ENCODE results near the gene PTPN4. TPM values are rescaled to one million over a fixed set of nuclear protein-coding genes. Genes with fewer than 3 reads are reported as not detected.
"Not testable (repeated sequence)": the region's sequence is repeated elsewhere in the genome, so short reads cannot be mapped to it uniquely, and the experiment has no call there.

PTPN4 gene
- total RNA-seq, 1 donor from 2014 or later, result 22.4 TPM

DNA sequence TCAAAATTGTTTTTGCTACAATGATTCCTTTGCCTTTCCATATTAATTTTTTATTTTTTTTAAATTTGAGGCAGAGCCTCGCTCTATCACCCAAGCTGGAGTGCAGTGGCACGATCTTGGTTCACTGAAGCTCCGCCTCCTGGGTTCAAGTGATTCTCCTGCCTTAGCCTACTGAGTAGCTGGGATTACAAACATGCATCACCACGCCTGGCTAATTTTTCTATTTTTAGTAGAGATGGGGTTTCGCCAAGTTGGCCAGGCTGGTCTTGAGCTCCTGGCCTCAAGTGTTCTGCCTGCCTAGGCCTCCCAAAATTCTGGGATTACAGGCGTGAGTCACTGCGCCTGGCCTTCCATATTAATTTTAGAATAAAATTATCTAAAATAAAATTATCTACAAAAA is 41.3 kb downstream of the PTPN4 start:
- ATAC-seq (no peak), DNase-seq (ENCODE audit: low spot score) (no peak)

DNA sequence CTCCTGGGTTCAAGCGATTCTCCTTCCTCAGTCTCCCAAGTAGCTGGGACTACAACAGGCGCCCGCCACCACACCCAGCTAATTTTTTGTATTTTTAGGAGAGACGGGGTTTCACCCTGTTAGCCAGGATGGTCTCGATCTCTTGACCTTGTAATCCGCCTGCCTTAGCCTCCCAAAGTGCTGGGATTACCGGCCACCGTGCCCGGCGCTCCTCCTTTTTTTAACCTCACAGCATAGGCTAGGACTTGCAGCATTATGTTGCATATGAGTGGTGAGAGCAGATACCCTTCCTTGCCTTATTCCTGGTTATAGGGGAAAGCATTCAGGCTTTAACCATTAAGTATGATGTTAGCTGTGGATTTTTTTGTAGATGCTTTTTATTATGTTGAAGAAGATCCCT is 42.3 kb downstream of the PTPN4 start:
- not testable (repeated sequence) for DNase-seq (ENCODE audit: low spot score); ATAC-seq

DNA sequence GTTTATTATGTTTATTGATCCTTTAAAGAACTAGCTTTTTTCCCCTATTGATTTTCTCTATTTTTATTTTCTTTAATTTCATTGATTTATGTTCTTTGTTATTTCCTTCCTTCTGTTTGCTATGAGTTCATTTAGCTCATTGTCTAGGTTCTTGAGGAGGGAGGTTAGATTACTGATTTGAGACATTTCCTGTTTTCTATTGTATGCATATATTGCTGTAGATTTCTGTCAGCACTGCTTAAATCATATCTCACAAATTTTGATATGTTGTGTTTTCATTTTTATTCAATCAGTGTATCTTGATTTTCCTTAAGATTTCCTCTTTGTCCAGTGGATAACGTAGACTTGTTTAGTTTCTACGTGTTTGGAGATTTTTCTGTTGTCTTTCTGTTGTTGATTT is 43.4 kb downstream of the PTPN4 start:
- no peak for DNase-seq (ENCODE audit: low spot score)
- no peak for ATAC-seq

DNA sequence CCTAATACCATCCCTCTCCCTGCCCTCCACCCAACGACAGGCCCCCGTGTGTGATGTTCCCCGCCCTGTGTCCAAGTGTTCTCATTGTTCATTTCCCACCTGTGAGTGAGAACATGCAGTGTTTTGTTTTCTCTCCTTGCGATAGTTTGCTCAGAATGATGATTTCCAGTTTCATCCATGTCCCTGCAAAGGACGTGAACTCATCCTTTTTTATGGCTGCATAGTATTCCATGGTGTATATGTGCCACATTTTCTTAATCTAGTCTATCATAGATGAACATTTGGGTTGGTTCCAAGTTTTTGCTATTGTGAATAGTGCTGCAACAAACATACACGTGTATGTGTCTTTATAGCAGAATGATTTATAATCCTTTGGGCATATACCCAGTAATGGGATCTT is 44.7 kb downstream of the PTPN4 start:
- DNase-seq (ENCODE audit: low spot score); ATAC-seq: not testable (repeated sequence)

DNA sequence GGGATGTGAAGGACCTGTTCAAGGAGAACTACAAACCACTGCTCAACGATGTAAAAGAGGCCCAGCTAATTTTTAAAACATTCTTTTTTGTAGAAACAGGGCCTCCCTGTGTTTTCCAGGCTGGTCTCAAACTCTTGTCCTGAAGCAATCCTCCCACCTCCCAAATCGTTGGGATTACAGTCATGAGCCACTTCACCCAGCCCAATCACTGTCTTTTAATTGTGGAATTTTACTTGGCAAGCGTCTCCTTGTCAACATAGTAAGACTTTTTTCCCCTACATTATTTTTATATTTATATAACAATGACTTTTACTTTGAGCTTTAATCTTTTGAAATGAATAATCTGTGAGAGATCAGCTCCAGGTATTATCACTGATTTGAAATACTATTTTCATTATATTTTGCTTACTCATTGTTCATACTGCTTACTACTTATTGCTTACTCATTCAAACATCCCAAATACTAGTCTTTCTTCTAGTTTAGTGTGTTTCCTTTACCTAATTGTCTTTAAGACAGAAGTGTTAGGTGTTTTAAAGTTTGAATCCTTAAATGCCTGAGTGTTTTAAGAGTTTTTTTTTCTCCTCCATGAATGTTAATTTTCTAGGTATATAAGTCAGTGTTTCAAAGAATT is 48.9 kb downstream of the PTPN4 start:
- no peak for DNase-seq (ENCODE audit: low spot score)

DNA sequence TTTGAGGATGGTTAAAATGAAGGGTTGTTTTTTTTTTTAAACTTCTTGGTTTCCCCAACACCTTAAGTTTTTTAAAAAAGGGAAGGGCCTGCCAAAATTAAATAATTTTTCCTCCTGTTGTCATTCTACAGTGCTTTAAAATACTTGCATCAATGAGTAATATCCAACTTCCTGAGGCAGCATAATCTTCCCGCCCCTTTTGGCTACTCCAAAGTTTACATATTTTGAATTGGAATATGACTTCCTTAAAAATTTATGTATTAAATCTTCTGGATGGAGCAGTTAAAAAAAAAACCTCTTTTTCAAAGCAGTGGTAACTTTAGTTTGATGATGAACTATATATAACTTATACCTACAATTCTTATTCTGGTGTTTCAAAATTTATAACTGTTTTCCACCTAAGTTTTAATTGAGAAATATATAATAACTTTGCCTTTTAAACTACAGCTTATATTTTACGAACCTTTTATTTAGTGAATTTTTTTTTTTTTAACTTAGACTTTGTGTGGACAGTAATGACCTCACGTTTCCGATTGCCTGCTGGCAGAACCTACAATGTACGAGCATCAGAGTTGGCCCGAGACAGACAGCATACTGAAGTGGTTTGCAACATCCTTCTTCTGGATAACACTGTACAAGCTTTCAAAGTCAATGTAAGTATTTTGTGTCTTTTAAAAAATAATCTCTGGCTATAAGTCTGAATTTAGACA is 49.8 kb downstream of the PTPN4 start:
- DNase-seq (ENCODE audit: low spot score), result no peak
- peak; percentile 89 for ATAC-seq

More for the DNA sequence above, 48.9 kb downstream of the PTPN4 start:
- no peak for ATAC-seq

DNA sequence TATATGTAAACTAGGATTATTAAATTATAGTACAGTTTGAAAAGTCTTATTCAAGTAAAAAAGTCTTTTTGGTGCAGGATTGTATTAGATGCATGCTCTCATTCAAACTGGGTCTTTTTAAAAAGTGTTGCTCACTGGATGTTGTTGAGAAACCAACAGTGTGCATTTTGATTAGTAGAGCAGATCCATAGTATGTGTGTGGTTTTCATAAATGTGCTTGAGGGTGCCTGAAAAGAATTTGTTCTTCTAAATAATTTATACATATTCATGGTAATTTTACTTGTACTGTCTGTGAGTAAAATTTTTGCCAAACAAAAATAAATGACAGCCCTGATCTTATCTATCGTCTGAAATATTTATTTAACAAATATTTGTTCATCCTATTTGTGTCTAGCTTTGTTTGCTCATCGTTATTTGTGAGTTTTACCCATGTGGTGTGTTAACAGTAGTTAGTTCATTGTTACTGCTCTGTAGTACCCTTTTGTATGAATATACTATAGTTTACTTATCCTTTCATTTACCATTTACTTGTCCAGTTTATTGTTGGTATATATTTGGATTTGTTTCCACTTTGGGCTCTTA is 50.4 kb downstream of the PTPN4 start:
- peak; percentile 35 for ATAC-seq

DNA sequence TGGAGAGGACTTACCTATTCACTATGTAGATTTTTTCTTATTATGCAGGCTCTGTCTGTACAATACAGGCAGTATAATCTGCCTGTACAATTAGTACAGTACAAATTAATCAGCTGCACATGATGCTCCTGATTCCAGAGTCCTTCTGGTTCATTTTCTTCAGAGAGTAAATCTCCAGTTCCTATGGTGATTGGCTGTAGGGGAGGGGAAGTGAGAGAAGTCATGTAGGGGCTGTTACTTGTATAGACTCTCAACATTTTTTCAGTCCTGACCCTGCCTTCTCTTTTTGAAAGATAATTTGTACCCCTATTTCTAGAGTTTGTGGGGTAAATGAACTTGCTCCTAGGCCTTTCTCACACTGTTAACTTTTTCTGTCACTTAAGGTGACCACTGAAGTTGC is 54.5 kb downstream of the PTPN4 start:
- DNase-seq (ENCODE audit: low spot score), result no peak
- no peak for ATAC-seq

More for the DNA sequence above, 50.4 kb downstream of the PTPN4 start:
- DNase-seq (ENCODE audit: low spot score), result no peak

DNA sequence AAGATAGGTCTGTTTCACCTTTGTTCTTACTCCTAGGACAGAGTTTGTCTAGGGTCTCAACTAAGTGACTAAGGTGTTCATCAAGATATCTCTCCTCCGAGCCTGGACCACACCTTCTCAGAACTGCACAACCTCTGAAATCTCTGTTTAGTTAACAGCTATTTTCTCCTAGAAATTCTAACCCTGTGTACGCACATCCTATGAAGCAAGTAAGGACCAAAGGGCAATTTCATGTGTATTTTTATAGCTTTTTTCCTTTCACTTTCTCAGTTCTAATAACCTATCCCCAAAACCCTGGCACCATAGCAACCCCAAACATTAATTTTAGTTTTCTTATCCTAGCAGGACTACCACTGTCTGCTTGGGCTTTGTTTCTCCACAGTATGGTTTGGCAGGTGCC is 59.1 kb downstream of the PTPN4 start:
- DNase-seq (ENCODE audit: low spot score) (no peak), ATAC-seq (peak; percentile 83)

DNA sequence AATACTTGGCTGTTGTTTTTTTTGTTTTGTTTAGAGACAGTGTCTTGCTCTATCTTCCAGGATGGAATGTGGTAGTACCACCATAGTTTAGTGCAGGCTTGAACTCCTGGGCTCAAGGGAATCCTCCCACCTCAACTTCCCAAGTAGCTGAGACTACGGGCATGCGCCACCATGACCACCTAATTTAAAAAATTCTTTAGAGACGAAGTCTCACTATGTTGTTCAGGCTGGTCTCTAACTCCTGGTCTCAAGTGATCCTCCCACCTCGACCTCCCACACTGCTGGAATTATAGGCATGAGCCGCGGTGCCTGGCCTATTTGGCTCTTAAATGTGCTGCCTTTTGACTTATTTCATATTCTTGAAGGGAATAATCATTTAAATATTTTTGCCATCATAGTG is 60.1 kb downstream of the PTPN4 start:
- no peak for ATAC-seq
- DNase-seq (ENCODE audit: low spot score), result no peak

DNA sequence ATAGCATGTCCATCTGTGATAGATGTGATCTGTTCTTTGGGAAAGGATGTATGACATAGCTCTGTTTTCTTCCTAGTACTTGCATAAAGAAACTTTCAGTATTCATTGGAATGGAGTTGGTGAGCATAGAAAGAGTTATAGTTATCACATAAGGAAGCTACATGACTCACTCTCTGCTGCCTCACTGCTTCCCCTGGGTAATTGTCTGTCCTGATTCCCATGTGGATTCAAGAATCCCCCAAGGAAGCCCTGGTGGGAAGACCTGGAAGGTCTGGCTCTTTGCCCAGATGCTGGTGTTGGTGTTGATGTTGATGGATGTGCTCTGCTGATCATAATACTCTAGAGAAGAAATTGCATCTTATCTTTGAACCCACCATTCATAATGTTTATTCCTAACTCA is 60.6 kb downstream of the PTPN4 start:
- no peak for ATAC-seq
- DNase-seq (ENCODE audit: low spot score), result no peak

DNA sequence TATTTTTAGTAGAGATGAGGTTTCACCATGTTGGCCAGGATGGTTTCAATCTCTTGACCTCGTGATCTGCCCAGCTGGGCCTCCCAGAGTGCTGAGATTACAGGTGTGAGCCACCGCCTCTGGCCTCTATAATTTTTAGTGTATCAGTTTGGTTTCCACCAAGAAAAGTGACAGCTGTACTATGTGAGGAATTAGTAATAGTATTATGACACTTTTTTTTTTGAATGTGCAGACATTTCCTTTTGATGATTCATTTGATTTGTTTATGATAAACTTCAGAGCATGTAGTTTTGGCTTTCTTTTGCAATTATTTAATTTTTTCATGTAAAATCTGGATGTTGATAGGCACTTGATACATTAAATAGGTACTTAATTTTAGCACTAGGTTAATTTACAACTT is 61.5 kb downstream of the PTPN4 start:
- no peak for DNase-seq (ENCODE audit: low spot score)
- ATAC-seq, result no peak

DNA sequence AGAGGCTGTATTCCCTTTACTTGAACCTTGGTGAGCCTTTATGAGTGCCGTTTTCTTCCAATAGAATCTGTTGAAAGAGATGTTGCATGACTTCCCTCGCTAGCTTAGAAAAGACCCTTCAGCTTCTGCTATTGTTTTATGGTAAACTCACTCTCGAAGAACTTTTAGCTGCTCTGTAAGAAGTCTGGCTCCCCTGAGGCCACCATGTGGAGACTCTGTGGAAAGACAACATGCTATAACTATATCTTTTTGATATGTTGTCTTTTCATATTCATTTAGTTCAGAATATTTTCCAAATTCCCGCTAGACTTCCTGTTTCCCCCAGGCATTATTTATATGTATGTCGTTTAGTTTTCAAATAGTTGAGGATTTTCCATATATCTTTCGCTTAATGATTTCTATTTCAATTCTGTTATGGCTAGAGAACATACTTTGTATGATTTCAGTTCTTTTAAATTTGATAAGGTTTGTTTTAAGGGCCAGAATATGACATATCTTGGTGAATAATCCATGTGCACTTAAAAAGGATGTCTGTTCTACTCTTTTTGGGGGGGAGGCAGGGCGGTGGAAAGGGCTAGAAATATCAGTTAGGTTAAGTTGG is 64.1 kb downstream of the PTPN4 start:
- DNase-seq (ENCODE audit: low spot score), result no peak

DNA sequence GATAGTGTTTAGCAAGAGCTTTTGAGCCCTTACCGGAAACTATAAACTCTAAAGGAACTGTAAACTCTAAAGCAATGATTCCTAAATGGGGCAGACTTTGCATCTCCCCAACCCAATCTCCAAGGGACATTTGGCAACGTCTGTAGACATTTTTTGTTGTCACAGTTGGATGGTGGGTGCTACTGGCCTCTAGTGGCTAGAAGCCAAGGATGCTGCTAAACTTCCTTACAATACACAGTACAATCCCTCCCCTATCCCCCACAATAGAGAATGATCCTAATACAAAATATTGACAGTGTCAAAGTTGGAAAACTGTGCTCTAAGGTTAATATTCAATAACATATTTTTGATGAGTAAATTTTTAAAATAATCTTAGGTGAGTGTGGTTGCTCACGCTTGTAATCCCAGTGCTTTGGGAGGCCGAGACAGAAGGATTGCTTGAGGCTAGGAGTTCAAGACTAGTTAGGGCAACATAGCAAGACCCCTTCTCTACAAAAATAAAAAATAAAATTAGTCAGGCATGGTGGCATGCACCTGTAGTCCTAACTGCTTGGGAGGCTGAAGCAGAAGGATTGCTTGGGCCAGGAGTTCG is 66.7 kb downstream of the PTPN4 start:
- ATAC-seq, result peak; percentile 59
- DNase-seq (ENCODE audit: low spot score), result no peak

More for the DNA sequence above, 64.1 kb downstream of the PTPN4 start:
- ATAC-seq, result peak; percentile 82

DNA sequence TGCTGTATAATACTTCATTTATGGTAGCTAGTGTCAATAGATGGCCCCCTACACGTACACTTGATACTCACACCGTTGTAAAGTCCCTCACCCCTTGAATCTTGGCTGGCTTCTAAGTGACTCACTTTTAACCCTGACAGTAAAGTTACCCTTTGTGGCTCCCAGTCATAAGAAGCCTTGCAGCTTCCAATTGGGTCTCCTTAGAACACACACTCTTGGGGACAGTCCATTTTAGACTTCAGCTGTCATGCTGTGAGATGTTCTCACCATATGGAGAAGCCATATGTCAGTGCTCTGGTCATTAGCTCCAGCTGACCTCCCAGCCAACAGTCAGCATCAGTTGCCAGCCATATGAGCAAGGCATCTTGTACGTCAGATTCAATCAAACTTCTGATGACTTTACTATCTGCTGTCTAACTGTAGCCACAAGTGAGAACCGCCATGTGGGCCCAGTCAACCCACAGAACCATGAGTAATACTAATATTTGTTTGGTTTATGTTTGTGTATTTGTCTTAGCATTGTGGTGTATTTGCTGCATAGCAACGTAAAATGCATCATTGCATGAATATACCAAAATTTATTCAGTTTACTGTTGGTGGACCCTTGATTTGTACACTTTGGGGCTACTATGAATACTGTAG is 68.3 kb downstream of the PTPN4 start:
- DNase-seq (ENCODE audit: low spot score) (no peak), ATAC-seq (no peak)

DNA sequence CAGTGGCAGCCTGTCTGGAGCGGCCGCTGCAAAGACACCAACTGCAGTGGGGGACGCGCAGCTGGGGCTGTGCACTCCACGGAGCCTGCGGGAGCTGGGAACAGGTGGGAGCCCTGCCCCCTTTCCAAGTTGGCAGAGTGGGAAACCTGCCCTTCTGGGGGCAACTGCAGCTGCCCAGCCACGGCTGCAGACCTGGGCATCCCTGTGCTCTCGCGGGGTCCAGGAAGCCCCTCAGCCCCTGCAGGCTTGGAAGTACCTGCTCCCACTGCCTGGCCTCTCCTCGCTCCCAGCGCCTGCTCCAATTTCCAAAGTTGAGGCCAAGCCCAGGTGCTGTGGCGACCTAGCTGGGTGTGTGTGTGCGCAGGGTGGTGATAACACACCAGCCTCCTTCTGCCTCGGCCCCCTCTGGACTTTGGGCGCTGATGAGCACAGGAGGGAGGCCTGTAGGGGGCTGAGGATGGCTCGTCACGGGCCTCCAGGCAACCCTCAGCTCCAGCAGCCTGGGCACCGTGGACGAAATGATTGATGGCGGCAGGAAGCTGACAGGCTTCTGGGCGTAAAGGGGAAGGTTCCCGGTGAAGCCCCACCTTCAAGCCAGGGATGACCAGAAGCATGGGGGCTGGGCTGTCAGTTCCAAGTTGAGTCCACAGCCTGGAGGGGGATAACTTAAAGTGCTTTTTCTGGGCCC is 76.9 kb downstream of the PTPN4 start:
- DNase-seq (ENCODE audit: low spot score), result no peak
- ATAC-seq, result no peak

DNA sequence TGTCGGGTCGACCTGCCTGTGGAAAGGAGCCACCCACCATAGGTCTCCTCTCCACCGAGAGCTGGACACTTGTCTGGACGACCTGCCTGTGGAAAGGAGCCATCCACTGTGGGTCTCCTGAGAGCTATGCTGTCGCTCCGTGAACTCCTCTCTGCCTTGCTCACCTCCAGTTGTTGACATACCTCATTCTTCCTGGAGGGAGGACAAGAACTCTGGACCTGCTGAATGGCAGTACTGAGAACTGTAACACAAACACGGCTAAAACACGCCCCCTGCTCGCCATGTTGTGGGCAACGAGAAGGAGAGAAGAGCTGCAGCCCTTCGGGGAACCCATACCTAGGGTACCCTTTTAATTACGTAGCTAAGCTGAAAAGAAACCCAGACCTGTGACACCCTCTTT is 77.6 kb downstream of the PTPN4 start:
- ATAC-seq, result no peak
- no peak for DNase-seq (ENCODE audit: low spot score)

DNA sequence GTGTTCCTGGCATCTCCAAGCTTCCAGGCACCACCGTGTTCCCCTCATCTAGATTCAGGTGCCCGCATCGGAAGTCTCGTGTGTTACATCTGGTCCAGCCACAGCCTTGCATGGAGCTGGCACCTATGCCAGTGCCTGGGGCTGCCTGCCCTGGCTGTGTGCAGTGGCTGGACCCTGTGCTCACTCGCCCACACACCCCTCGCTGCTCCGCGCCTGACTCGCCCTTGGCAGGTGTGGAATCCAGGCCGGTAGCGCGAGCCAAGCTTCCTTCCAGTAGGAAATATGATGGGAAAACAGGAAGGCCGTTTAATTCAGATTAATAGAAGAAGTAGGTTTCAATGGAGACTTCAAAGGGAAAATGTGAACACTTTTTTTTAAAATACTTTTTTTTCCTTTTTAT is 78.0 kb downstream of the PTPN4 start:
- ATAC-seq (peak; percentile 66), DNase-seq (ENCODE audit: low spot score) (no peak)

DNA sequence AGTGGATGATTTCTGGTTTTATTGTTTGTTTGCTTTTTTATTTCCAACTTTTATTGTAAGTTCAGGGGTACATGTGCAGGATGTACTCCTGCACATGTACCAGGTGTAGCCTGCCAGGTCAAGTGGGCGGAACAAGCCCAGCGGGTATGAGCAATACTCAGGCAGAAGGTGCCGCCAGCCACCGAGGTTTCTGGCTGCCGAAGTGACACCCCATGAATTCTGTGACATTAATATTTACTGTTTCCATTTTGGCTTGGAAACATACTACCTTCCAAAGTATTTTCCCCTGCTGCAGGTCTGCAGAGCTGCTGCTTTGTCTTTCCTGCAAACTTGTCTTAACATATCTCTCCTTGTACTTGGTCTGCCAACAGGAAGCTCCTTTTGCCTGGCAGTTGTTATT is 78.5 kb downstream of the PTPN4 start:
- no peak for ATAC-seq
- no peak for DNase-seq (ENCODE audit: low spot score)

DNA sequence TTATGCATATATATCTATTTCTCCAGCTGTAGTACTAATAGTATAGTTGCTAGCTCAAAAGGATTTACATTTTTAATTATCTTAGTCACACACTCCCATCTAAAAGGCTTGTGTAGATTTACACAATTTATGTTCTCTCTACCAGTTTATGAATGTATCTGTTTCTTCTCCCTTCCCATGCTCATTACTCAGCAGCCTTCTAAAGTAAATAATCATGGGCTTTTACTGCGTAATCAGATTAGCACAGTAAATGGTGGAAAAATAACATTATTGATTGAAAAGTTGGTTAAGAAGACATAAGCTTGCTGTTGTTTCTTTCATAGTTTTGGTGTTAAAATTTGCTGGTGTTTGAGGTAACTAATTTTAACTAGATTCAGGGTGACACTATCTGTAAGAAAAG is 81.8 kb downstream of the PTPN4 start:
- no peak for DNase-seq (ENCODE audit: low spot score)
- peak; percentile 82 for ATAC-seq

Data from left lobe of liver (tissue), 2 donors.